ENCODE data around the gene PASD1.

GRCh38 chrX:151694661-151695582 lies 131.4 kb downstream of the PASD1 start, which contains the start of gene PRRG3:
- TF ChIP-seq EZH2 (IDR thresholded peaks at IDR 0.05): no peak
- no peak for TF ChIP-seq CTCF (IDR thresholded peaks at IDR 0.05)

All from neural progenitor cell (in vitro differentiated cells).